Fibroblast of lung (primary cell): ENCODE measurements around the gene ARPC2. TPM values are rescaled to one million over a fixed set of nuclear protein-coding genes. Genes with fewer than 3 reads are reported as not detected.

Source experiments
- DNase-seq, 2 donors: peaks; one replicate each; pipeline versions ENCODE4 v3.0.0 to v3.0.0-alpha.2; 2010; ENCODE audit warnings: low read depth in 2 of 2
- H2AFZ ChIP-seq: 2 replicates; pipeline ENCODE4 v1.5.1; 2012; ENCODE audit warnings: low read length, control low read depth, inconsistent platforms
- H3K27ac ChIP-seq: 2 replicates; pipeline ENCODE4 v1.5.1; 2011; ENCODE audit warnings: low read length, control low read depth; ENCODE audit not compliant: insufficient read depth
- H3K27me3 ChIP-seq: 2 replicates; pipeline ENCODE4 v1.5.1; 2011; ENCODE audit warnings: mild to moderate bottlenecking, low read length; ENCODE audit not compliant: control insufficient read depth, insufficient read depth
- H3K36me3 ChIP-seq: 2 replicates; pipeline ENCODE4 v1.5.1; 2011; ENCODE audit warnings: low read length; ENCODE audit not compliant: control insufficient read depth, insufficient read depth
- H3K4me1 ChIP-seq: 2 replicates; pipeline ENCODE4 v1.5.1; 2011; ENCODE audit warnings: low read length; ENCODE audit not compliant: control insufficient read depth, insufficient read depth; ENCODE audit errors: extremely low read depth
- H3K4me2 ChIP-seq: 2 replicates; pipeline ENCODE4 v1.5.1; 2011; ENCODE audit warnings: low read length, control low read depth; ENCODE audit not compliant: insufficient read depth; ENCODE audit errors: extremely low read depth
- H3K4me3 ChIP-seq, 4 experiments: fragments of 200-600 bp in 1 of 4; sonication (generic) in 1 of 4; replicated peaks in 1 of 4; 2 replicates each; pipeline ENCODE4 v1.5.1; 2011 to 2016; ENCODE audit warnings: low read length in 4 of 4, low read depth in 3 of 4, mild to moderate bottlenecking in 3 of 4, control low read depth in 2 of 4, inconsistent platforms in 1 of 4, mixed read lengths in 1 of 4; ENCODE audit not compliant: insufficient read depth in 1 of 4; ENCODE audit errors: control extremely low read depth in 1 of 4
- H3K79me2 ChIP-seq: 2 replicates; pipeline ENCODE4 v1.5.1; 2012; ENCODE audit warnings: mild to moderate bottlenecking, low read length, inconsistent platforms; ENCODE audit not compliant: control insufficient read depth, insufficient read depth
- H3K9ac ChIP-seq: 2 replicates; pipeline ENCODE4 v1.5.1; 2011; ENCODE audit warnings: mild to moderate bottlenecking, low read length, control low read depth; ENCODE audit not compliant: insufficient read depth
- H3K9me3 ChIP-seq: 2 replicates; pipeline ENCODE4 v1.5.1; 2012; ENCODE audit warnings: low read depth, low read length; ENCODE audit not compliant: control insufficient read depth, insufficient read depth
- H4K20me1 ChIP-seq: 2 replicates; pipeline ENCODE4 v1.5.1; 2011; ENCODE audit warnings: low read length; ENCODE audit not compliant: control insufficient read depth, insufficient read depth; ENCODE audit errors: extremely low read depth
- EZH2 ChIP-seq: IDR thresholded peaks from 2 replicates; pipeline ENCODE4 v1.5.1; 2012; ENCODE audit warnings: low read length, control low read depth, mild to moderate bottlenecking; ENCODE audit errors: missing control alignments
- polyA plus RNA-seq, 2 donors: library from polyadenylated mRNA; depleted of rRNA in 1 of 2; stranded (reverse) in 1 of 2; unstranded in 1 of 2; fragments of >200 nt; gene quantifications; 2 replicates each; pipeline ENCODE4 v1.2.1, GENCODE V29; 2011 to 2012; ENCODE audit warnings: missing spikeins in 1 of 2
- total RNA-seq: library from RNA; depleted of rRNA; stranded (reverse); fragments of >200 nt; gene quantifications from 2 replicates; pipeline ENCODE4 v1.2.1, GENCODE V29; 2014
- TF ChIP-seq, protein P1 (sequence below), 2 donors: IDR thresholded peaks in 1 of 2; conservative IDR thresholded peaks in 1 of 2; 1 replicate in 1 of 2; 2 replicates in 1 of 2; pipeline ENCODE4 v1.5.1; 2011 to 2012; ENCODE audit warnings: low read length in 2 of 2, control low read depth in 1 of 2, inconsistent platforms in 1 of 2, low read depth in 1 of 2, mild to moderate bottlenecking in 1 of 2

ARPC2 gene
- total and polyA plus RNA-seq, 2 donors (not counting 1 experiment from before 2014, with no cell fraction given): 199 to 893 TPM

DNA sequence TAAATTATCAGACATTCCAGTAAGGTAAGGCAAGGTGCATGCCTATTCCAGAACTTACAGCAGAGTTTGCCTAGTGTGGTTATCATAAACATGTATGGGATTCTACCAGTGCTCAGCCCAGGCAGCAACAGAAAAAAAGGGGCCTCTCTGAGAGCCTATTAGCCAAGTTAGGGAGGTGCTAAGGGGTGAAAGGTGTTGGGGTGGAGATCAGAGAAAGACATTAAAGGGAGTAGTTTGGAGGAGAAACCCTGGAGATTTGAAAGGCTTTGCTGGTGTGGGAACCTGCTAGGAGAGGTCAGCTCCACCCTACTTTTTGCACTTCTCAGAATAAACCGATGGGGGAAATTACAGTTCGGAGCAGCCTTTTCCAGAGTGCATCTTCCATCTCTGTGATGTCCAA lies 2.9 kb downstream of the ARPC2 start:
- H3K4me2 ChIP-seq: peak overlapping the region; percentile 97
- peaks cover 78% of the 10 kb centered on the region for H3K79me2 ChIP-seq
- no peaks in the 10 kb centered on the region for H3K9me3 ChIP-seq
- no peak overlapping the region for H2AFZ ChIP-seq
- no peak overlapping the region for H3K27ac ChIP-seq
- no peak overlapping the region for H3K9ac ChIP-seq
- TF ChIP-seq, protein P1, sequence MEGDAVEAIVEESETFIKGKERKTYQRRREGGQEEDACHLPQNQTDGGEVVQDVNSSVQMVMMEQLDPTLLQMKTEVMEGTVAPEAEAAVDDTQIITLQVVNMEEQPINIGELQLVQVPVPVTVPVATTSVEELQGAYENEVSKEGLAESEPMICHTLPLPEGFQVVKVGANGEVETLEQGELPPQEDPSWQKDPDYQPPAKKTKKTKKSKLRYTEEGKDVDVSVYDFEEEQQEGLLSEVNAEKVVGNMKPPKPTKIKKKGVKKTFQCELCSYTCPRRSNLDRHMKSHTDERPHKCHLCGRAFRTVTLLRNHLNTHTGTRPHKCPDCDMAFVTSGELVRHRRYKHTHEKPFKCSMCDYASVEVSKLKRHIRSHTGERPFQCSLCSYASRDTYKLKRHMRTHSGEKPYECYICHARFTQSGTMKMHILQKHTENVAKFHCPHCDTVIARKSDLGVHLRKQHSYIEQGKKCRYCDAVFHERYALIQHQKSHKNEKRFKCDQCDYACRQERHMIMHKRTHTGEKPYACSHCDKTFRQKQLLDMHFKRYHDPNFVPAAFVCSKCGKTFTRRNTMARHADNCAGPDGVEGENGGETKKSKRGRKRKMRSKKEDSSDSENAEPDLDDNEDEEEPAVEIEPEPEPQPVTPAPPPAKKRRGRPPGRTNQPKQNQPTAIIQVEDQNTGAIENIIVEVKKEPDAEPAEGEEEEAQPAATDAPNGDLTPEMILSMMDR (conservative IDR thresholded peaks at IDR 0.05 in 1 of 2, IDR thresholded peaks at IDR 0.05 in 1 of 2; ENCODE audit: low read depth in 1 of 2, low read length in 2 of 2): no peak
- TF ChIP-seq EZH2: no peak
- H3K27me3 ChIP-seq: no peaks in the 10 kb centered on the region
- H3K4me3 ChIP-seq: peak overlapping the region in 3 of 4 experiments; percentile 2 to 77 (median 28)
- DNase-seq: no peak
- peaks cover 4% of the 10 kb centered on the region for H4K20me1 ChIP-seq
- H3K36me3 ChIP-seq: peaks cover 6% of the 10 kb centered on the region
- H3K4me1 ChIP-seq: peaks cover 11% of the 10 kb centered on the region

DNA sequence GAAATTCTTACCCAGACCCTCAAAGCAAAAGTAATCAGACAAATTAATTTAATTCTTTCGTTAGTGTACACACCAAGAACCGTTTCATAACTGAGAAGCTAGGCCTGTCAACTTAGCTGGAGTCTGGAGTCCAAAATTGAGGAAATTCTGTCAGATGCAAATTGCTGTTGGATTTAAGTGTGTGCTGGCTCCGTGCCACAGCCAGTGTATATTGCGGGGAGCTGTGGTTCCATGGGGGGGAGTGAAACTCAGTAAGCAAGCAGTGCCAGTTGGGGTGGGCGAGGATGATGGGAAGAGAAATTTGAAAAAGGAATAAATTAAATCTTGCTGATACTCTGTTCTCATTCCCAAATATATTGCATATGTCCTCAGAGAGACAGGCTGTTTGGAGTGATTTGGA lies 4.0 kb downstream of the ARPC2 start:
- peaks cover 6% of the 10 kb centered on the region for H3K36me3 ChIP-seq
- no peaks in the 10 kb centered on the region for H3K9me3 ChIP-seq
- TF ChIP-seq, protein P1 (conservative IDR thresholded peaks at IDR 0.05 in 1 of 2, IDR thresholded peaks at IDR 0.05 in 1 of 2; ENCODE audit: low read depth in 1 of 2, low read length in 2 of 2): no peak
- TF ChIP-seq EZH2: no peak
- no peak overlapping the region for H3K9ac ChIP-seq
- peaks cover 4% of the 10 kb centered on the region for H4K20me1 ChIP-seq
- peak overlapping the region in 1 of 4 experiments; percentile 77 for H3K4me3 ChIP-seq
- peak in 1 of 2 donors; percentile 14 for DNase-seq
- peaks cover 89% of the 10 kb centered on the region for H3K79me2 ChIP-seq
- H3K4me1 ChIP-seq: peaks cover 11% of the 10 kb centered on the region
- no peaks in the 10 kb centered on the region for H3K27me3 ChIP-seq
- no peak overlapping the region for H3K27ac ChIP-seq
- no peak overlapping the region for H2AFZ ChIP-seq
- H3K4me2 ChIP-seq: peak overlapping the region; percentile 29

DNA sequence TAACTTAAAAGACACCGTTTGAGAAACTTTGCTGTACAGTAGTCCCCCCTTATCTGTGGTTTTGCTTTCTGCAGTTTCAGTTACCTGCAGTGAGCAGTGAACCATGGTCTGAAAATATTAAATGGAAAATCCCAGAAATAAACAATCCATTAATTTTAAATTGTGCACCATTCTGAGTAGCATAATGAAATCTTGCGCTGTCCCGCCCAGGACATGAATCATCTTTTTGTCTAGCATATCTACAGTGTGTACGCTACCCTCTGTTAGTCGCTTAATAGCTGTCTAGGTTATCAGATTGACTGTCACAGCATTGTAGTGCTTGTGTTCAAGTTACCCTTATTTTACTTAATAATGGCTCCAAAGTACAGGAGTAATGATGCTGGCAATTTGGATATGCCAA lies 6.1 kb downstream of the ARPC2 start:
- H3K9ac ChIP-seq: no peak overlapping the region
- peak in 1 of 2 donors; percentile 37 for DNase-seq

More for the DNA sequence above, 6.1 kb downstream of the ARPC2 start:
- Histone ChIP-seq H4K20me1 (peaks cover 4% of the 10 kb centered on the region), H3K4me1 (peaks cover 11% of the 10 kb centered on the region), H3K9me3 (no peaks in the 10 kb centered on the region), H3K27me3 (no peaks in the 10 kb centered on the region), H3K4me2 (no peak overlapping the region), H3K36me3 (peaks cover 10% of the 10 kb centered on the region), H3K4me3 (no peak overlapping the region), H2AFZ (no peak overlapping the region), H3K79me2 (peaks cover 91% of the 10 kb centered on the region), H3K27ac (no peak overlapping the region)
- TF ChIP-seq EZH2: no peak
- TF ChIP-seq, protein P1 (conservative IDR thresholded peaks at IDR 0.05 in 1 of 2, IDR thresholded peaks at IDR 0.05 in 1 of 2; ENCODE audit: low read depth in 1 of 2, low read length in 2 of 2): no peak
